ENCODE measurements around the gene GTF2A1L.
"Not testable (repeated sequence)": the region's sequence is repeated elsewhere in the genome, so short reads cannot be mapped to it uniquely, and the experiment has no call there.

- TF ChIP-seq EZH2 (IDR thresholded peaks at IDR 0.05; ENCODE audit: insufficient read depth, poor library complexity, severe bottlenecking); EZH2phosphoT487 (IDR thresholded peaks at IDR 0.05; ENCODE audit: insufficient read depth, low read depth): not testable (repeated sequence)
These were observed 3.1 kb upstream of the GTF2A1L start for GRCh38 chr2:48614581-48614980.

All from GM23248 (cell line).